Neural crest cell (in vitro differentiated cells): ENCODE measurements around the gene CEP43. TPM values are rescaled to one million over a fixed set of nuclear protein-coding genes. Genes with fewer than 3 reads are reported as not detected.

Experiments
- DNase-seq: peaks from one replicate; pipeline ENCODE4 v3.0.0; 2021; ENCODE audit warnings: low read depth, mixed read lengths, low spot score
- H3K27ac Mint-ChIP-seq: one replicate; pipeline ENCODE4 v1.8.0; 2021; ENCODE audit warnings: mild to moderate bottlenecking, mixed read lengths; ENCODE audit not compliant: unreplicated experiment
- H3K27me3 Mint-ChIP-seq: 2 replicates; pipeline ENCODE4 v1.8.0; 2021; ENCODE audit warnings: low read depth, mild to moderate bottlenecking, mixed read lengths
- H3K36me3 Mint-ChIP-seq: 2 replicates; pipeline ENCODE4 v1.8.0; 2021; ENCODE audit warnings: low read depth, mild to moderate bottlenecking, mixed read lengths
- H3K4me1 Mint-ChIP-seq: 2 replicates; pipeline ENCODE4 v1.8.0; 2021; ENCODE audit warnings: mixed read lengths
- H3K4me3 Mint-ChIP-seq: one replicate; pipeline ENCODE4 v1.8.0; 2021; ENCODE audit warnings: mild to moderate bottlenecking, mixed read lengths
- H3K9me3 Mint-ChIP-seq: 2 replicates; pipeline ENCODE4 v1.8.0; 2021; ENCODE audit warnings: mixed read lengths
- total RNA-seq: library from RNA; stranded (reverse); gene quantifications from 2 replicates; pipeline ENCODE4 v1.2.1, GENCODE V29; 2021
- TF ChIP-seq, protein P1 (sequence below): fragments of 200-600 bp; sonication (generic); conservative IDR thresholded peaks from 2 replicates; pipeline ENCODE4 v1.5.0; 2021; ENCODE audit warnings: antibody characterized with exemption, mild to moderate bottlenecking

The CEP43 gene
- total RNA-seq, 1 donor from 2014 or later: 36.5 TPM

DNA sequence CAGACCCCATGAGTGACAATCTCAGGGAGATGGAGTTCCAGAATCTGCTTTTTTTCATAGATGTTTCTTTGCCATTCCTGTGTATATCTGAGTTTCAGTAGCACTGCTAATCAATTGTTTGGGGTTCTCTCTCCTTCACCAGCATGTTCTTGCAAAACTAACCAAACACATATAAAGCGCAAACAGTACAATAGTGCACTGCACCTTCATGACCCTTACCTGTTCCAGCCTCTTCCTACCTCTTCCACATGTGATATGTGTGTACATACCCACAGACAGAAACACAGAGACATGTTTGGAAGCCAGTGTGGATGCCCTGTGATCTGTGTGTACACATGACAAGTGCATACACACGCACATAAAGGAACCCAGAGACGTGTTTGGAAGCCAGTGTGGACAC is 1.8 kb upstream of the CEP43 start:
- peaks cover 25% of the 10 kb centered on the region for H3K36me3 Mint-ChIP-seq
- no peak for DNase-seq
- TF ChIP-seq, protein P1, sequence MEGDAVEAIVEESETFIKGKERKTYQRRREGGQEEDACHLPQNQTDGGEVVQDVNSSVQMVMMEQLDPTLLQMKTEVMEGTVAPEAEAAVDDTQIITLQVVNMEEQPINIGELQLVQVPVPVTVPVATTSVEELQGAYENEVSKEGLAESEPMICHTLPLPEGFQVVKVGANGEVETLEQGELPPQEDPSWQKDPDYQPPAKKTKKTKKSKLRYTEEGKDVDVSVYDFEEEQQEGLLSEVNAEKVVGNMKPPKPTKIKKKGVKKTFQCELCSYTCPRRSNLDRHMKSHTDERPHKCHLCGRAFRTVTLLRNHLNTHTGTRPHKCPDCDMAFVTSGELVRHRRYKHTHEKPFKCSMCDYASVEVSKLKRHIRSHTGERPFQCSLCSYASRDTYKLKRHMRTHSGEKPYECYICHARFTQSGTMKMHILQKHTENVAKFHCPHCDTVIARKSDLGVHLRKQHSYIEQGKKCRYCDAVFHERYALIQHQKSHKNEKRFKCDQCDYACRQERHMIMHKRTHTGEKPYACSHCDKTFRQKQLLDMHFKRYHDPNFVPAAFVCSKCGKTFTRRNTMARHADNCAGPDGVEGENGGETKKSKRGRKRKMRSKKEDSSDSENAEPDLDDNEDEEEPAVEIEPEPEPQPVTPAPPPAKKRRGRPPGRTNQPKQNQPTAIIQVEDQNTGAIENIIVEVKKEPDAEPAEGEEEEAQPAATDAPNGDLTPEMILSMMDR: no peak
- no peaks in the 10 kb centered on the region for H3K27me3 Mint-ChIP-seq
- H3K9me3 Mint-ChIP-seq: peaks cover 4% of the 10 kb centered on the region
- peaks cover 29% of the 10 kb centered on the region for H3K4me1 Mint-ChIP-seq
- peak overlapping the region; percentile 88 for H3K4me3 Mint-ChIP-seq
- no peak overlapping the region for H3K27ac Mint-ChIP-seq

DNA sequence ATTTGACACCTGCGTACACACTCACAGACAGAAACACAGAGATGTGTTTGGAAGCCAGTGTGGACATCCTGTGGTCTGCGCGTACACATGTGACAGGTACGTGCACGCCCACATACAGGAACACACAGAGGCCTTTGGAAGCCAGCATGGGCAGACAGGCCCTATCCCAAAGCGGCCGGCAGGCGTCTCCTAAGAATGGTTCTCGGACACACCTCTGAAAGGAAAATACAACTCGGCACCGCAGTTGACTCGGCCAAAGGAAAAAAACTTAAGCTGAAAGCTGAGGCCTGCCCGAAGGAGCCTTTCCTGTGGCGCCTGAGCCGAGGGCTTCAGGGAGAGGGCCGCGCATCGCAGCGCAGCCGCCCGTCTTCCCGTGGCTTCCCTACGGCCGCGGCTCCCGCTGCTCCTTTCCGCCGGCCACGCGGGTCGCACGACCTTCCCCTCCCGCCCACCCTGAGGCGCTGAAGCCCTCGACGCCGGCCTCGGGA is 1.4 kb upstream of the CEP43 start:
- peak; percentile 48 for DNase-seq
- peak overlapping the region; percentile 88 for H3K4me3 Mint-ChIP-seq

DNA sequence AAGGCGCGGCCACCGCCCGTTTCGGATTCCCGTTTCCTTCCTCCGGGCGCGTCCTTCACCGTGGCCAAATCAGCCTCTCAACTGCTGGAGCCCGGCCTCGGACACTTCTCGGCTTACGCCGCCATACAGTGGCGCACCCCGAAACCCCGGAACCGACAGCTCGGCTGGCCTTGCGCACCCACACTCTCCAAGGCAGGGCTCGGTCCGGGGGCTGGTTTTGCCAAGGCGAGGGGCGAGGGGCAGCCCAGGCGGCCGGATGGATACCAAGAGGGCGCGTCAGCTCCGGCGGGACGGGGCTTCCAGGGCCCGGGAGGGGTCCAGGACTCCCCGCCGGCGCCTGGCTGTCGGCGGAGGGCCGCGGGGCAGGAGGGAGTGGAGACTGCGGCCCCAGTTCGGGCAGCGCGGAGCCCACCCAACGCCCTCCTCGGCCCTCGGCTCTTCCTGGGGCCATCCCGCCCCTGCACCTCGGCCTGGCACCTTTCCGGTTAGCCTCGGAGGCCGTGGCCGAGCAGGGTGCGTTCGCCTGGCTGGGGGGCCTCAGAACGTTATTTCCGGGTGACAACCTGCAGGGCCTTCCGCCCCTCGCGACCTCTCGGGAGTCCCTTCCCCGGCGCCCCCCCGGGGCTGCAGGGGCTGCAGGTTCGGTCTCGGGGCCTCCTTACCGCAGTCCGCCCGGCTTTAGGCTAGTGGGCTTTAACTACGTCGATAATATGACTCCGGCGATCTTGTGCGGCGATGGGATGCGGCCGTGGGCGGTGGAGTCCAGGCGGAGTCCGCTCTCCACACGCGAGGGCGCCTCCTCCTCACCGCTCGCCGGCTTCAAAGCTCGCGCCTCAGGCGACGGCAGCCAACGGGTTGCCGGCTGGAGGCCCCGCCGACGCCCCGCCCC is 697 bp upstream of the CEP43 start:
- Mint-ChIP-seq H3K36me3 (peaks cover 23% of the 10 kb centered on the region), H3K4me1 (peaks cover 29% of the 10 kb centered on the region), H3K27ac (no peak overlapping the region), H3K27me3 (no peaks in the 10 kb centered on the region), H3K4me3 (peak overlapping the region; percentile 89), H3K9me3 (peaks cover 3% of the 10 kb centered on the region)
- TF ChIP-seq, protein P1: no peak
- peak; percentile 22 for DNase-seq

More for the DNA sequence above, 1.4 kb upstream of the CEP43 start:
- Mint-ChIP-seq H3K4me1 (peaks cover 29% of the 10 kb centered on the region), H3K27me3 (no peaks in the 10 kb centered on the region), H3K36me3 (peaks cover 25% of the 10 kb centered on the region), H3K9me3 (peaks cover 4% of the 10 kb centered on the region), H3K27ac (no peak overlapping the region)
- TF ChIP-seq, protein P1: peak; percentile 64

DNA sequence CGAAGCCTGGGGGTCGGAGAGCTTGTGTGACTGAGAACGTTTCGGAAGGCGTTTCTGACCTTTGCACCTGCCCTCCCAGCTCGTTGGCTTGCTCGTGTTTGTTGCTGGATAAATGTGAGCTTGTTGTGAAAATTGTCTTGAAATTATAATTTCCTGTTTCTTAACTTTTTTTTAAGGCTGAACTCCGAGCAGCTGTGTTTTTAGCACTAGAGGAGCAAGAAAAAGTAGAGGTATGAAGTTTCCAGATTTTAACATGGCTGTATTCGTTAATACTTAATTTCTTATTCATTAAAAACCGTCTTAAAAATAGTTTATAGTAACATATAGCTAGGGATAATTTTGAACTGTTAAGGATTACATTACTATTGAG is 672 bp downstream of the CEP43 start:
- peaks cover 29% of the 10 kb centered on the region for H3K4me1 Mint-ChIP-seq
- no peak overlapping the region for H3K27ac Mint-ChIP-seq
- no peaks in the 10 kb centered on the region for H3K27me3 Mint-ChIP-seq
- DNase-seq: no peak
- TF ChIP-seq, protein P1: no peak
- peaks cover 16% of the 10 kb centered on the region for H3K36me3 Mint-ChIP-seq
- peaks cover under 1% of the 10 kb centered on the region for H3K9me3 Mint-ChIP-seq
- peak overlapping the region; percentile 88 for H3K4me3 Mint-ChIP-seq

DNA sequence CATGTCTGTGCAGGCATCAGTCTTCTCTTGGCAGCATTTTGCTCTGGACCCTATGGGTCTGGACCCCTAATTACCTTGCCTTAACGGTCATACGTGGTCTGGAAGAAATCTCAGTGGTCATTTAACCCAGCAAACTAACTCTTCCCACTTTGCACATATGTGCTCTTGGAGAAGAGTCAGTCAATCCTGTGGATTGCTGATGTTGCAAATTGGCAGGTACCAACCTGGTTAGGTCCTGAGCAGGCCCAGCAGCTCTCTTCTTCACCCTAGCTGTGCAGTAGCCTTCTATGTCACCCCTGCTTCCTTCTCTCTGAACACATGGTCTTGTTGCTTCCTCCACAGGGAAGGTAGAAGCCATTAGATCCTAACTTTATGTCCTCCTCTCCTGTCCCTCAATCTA is 1.6 kb downstream of the CEP43 start:
- Mint-ChIP-seq H3K9me3 (no peaks in the 10 kb centered on the region), H3K36me3 (peaks cover 11% of the 10 kb centered on the region), H3K27me3 (no peaks in the 10 kb centered on the region), H3K4me3 (peak overlapping the region; percentile 88), H3K27ac (no peak overlapping the region), H3K4me1 (peaks cover 29% of the 10 kb centered on the region)
- TF ChIP-seq, protein P1: no peak
- DNase-seq: no peak
